ENCODE measurements around the gene PAX5.

The PAX5 gene

GRCh38 chr9:36903541-36904435 lies 130.3 kb downstream of the PAX5 start (continued):
- TF ChIP-seq, protein P1, sequence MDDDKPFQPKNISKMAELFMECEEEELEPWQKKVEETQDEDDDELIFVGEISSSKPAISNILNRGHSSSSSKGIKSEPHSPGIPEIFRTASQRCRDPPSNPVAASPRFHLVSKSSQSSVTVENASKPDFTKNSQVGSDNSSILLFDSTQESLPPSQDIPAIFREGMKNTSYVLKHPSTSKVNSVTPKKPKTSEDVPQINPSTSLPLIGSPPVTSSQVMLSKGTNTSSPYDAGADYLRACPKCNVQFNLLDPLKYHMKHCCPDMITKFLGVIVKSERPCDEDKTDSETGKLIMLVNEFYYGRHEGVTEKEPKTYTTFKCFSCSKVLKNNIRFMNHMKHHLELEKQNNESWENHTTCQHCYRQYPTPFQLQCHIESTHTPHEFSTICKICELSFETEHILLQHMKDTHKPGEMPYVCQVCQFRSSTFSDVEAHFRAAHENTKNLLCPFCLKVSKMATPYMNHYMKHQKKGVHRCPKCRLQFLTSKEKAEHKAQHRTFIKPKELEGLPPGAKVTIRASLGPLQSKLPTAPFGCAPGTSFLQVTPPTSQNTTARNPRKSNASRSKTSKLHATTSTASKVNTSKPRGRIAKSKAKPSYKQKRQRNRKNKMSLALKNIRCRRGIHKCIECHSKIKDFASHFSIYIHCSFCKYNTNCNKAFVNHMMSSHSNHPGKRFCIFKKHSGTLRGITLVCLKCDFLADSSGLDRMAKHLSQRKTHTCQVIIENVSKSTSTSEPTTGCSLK (tag by site-specific recombination; IDR thresholded peaks at IDR 0.05) = no peak
- no peak for TF ChIP-seq ZNF660 (tag by site-specific recombination; IDR thresholded peaks at IDR 0.05)
- no peak for TF ChIP-seq GLI4 (tag by site-specific recombination; IDR thresholded peaks at IDR 0.05)
- TF ChIP-seq ZNF391 (tag by site-specific recombination; IDR thresholded peaks at IDR 0.05; ENCODE audit: borderline replicate concordance, low read depth) = peak; percentile 26; the same call in 1 of the 2 replicates
- TF ChIP-seq ZNF514 (tag by site-specific recombination; IDR thresholded peaks at IDR 0.05) = no peak
- TF ChIP-seq ZNF366 (tag by site-specific recombination; conservative IDR thresholded peaks at IDR 0.05) = peak; percentile 30; the same call in 1 of the 2 replicates
- TF ChIP-seq HOXC10 (CRISPR knock-in tag; IDR thresholded peaks at IDR 0.05) = no peak
- TF ChIP-seq ZNF146 (tag by site-specific recombination; IDR thresholded peaks at IDR 0.05) = no peak
- peak; percentile 83 for TF ChIP-seq ZIC2 (tag by site-specific recombination; IDR thresholded peaks at IDR 0.05)
- TF ChIP-seq ZNF707 (tag by site-specific recombination; IDR thresholded peaks at IDR 0.05) = no peak
- TF ChIP-seq ZBTB7A (tag by site-specific recombination; IDR thresholded peaks at IDR 0.05; ENCODE audit: low read depth) = no peak
- TF ChIP-seq ATF2 (tag by site-specific recombination; IDR thresholded peaks at IDR 0.05; ENCODE audit: low read depth) = no peak
- TF ChIP-seq, protein P2, sequence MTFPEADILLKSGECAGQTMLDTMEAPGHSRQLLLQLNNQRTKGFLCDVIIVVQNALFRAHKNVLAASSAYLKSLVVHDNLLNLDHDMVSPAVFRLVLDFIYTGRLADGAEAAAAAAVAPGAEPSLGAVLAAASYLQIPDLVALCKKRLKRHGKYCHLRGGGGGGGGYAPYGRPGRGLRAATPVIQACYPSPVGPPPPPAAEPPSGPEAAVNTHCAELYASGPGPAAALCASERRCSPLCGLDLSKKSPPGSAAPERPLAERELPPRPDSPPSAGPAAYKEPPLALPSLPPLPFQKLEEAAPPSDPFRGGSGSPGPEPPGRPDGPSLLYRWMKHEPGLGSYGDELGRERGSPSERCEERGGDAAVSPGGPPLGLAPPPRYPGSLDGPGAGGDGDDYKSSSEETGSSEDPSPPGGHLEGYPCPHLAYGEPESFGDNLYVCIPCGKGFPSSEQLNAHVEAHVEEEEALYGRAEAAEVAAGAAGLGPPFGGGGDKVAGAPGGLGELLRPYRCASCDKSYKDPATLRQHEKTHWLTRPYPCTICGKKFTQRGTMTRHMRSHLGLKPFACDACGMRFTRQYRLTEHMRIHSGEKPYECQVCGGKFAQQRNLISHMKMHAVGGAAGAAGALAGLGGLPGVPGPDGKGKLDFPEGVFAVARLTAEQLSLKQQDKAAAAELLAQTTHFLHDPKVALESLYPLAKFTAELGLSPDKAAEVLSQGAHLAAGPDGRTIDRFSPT (tag by site-specific recombination; IDR thresholded peaks at IDR 0.05) = 0 out of 2 replicates have a peak, but pooled peaks have one; percentile 33
- TF ChIP-seq ZNF274 (IDR thresholded peaks at IDR 0.05; ENCODE audit: low read length) = no peak
- no peak for TF ChIP-seq ZNF274 (tag by site-specific recombination; IDR thresholded peaks at IDR 0.05; ENCODE audit: borderline replicate concordance)
- no peak for TF ChIP-seq ZNF639 (tag by site-specific recombination; IDR thresholded peaks at IDR 0.05)
- no peak for TF ChIP-seq MZF1 (tag by site-specific recombination; IDR thresholded peaks at IDR 0.05; ENCODE audit: borderline replicate concordance)
- no peak for TF ChIP-seq ZSCAN23 (tag by site-specific recombination; IDR thresholded peaks at IDR 0.05)
- TF ChIP-seq ZNF23 (tag by site-specific recombination; IDR thresholded peaks at IDR 0.05; ENCODE audit: borderline replicate concordance) = no peak
- no peak for TF ChIP-seq SETDB1 (IDR thresholded peaks at IDR 0.05; ENCODE audit: insufficient read length, low read length)
- TF ChIP-seq, protein P3, sequence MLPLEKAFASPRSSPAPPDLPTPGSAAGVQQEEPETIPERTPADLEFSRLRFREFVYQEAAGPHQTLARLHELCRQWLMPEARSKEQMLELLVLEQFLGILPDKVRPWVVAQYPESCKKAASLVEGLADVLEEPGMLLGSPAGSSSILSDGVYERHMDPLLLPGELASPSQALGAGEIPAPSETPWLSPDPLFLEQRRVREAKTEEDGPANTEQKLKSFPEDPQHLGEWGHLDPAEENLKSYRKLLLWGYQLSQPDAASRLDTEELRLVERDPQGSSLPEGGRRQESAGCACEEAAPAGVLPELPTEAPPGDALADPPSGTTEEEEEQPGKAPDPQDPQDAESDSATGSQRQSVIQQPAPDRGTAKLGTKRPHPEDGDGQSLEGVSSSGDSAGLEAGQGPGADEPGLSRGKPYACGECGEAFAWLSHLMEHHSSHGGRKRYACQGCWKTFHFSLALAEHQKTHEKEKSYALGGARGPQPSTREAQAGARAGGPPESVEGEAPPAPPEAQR (tag by site-specific recombination; IDR thresholded peaks at IDR 0.05) = no peak
- TF ChIP-seq ZNF571 (tag by site-specific recombination; IDR thresholded peaks at IDR 0.05) = no peak
- no peak for TF ChIP-seq ZNF112 (tag by site-specific recombination; IDR thresholded peaks at IDR 0.05)
- TF ChIP-seq ZNF16 (tag by site-specific recombination; IDR thresholded peaks at IDR 0.05; ENCODE audit: low read depth) = no peak
- TF ChIP-seq ZNF266 (tag by site-specific recombination; IDR thresholded peaks at IDR 0.05; ENCODE audit: low read depth) = no peak
- TF ChIP-seq, protein P4, sequence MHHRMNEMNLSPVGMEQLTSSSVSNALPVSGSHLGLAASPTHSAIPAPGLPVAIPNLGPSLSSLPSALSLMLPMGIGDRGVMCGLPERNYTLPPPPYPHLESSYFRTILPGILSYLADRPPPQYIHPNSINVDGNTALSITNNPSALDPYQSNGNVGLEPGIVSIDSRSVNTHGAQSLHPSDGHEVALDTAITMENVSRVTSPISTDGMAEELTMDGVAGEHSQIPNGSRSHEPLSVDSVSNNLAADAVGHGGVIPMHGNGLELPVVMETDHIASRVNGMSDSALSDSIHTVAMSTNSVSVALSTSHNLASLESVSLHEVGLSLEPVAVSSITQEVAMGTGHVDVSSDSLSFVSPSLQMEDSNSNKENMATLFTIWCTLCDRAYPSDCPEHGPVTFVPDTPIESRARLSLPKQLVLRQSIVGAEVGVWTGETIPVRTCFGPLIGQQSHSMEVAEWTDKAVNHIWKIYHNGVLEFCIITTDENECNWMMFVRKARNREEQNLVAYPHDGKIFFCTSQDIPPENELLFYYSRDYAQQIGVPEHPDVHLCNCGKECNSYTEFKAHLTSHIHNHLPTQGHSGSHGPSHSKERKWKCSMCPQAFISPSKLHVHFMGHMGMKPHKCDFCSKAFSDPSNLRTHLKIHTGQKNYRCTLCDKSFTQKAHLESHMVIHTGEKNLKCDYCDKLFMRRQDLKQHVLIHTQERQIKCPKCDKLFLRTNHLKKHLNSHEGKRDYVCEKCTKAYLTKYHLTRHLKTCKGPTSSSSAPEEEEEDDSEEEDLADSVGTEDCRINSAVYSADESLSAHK (tag by site-specific recombination; IDR thresholded peaks at IDR 0.05) = 0 out of 2 replicates have a peak, but pooled peaks have one; percentile 41
- TF ChIP-seq ZNF544 (tag by site-specific recombination; IDR thresholded peaks at IDR 0.05) = no peak
- TF ChIP-seq ZNF121 (tag by site-specific recombination; IDR thresholded peaks at IDR 0.05) = 0 out of 2 replicates have a peak, but pooled peaks have one; percentile 11
- no peak for TF ChIP-seq ZNF404 (tag by site-specific recombination; IDR thresholded peaks at IDR 0.05)

Measured in HEK293 (cell line).